Neural progenitor cell (in vitro differentiated cells): ENCODE measurements around the gene GPR149.

Source experiments
- CTCF ChIP-seq: fragments of 200-600 bp; sonication (generic); IDR thresholded peaks from 2 replicates; pipeline ENCODE4 v1.5.1; 2017; ENCODE audit warnings: antibody characterized with exemption, mild to moderate bottlenecking
- EZH2phosphoT487 ChIP-seq: fragments of 200-600 bp; sonication (generic); IDR thresholded peaks from 2 replicates; pipeline ENCODE4 v1.6.1; 2017; ENCODE audit warnings: antibody characterized with exemption

- peak; percentile 32 for TF ChIP-seq CTCF
- no peak for TF ChIP-seq EZH2phosphoT487
Measured at GRCh38 chr3:154428286-154429206, 1.4 kb downstream of the GPR149 start.
